ENCODE results near the gene NPDC1.

The NPDC1 gene

GRCh38 chr9:136991993-136992818 is 53.8 kb downstream of the NPDC1 start, which contains the start of gene PAXX:
Gene PAXX (plus strand): TSS chr9:136992422. CDS start chr9:136992444, 22 bp downstream.
- DNase-seq (ENCODE audit: low spot score): peak; percentile 88

DNA sequence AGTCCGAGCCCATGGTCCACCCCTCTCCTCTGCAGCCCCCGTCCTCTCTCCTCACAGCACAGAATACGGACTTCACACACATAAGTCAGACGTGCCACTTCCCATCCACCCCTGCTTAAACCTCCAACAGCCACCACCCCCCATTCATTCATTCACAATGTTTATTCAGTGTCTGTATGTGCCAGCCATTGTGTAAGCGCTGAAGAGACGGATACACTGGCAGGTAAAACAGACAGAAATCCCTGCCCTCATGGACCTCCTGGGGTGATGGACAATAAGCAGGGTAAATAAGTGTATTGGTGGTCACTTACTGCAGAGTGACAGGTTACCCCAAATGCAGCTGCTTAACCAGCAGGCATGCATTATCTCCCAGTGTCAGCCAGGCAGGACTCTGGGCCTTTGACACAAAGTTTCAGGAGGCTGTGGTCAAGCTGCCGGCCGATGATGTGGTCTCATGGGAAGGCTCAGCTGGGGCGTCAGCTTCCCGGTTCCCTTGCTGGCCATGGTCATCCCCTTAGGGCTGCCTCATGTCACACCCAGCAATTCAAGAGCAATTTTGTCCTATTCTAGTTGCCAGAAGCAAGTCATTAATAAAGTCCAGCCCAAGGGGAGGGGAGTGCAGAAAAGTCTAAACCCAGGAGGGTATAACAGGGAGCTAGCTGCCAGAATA is 55.6 kb downstream of the NPDC1 start:
- DNase-seq (ENCODE audit: low spot score): no peak
